Measurements from ENCODE around the gene EFNA4. TPM values are rescaled to one million over a fixed set of nuclear protein-coding genes. Genes with fewer than 3 reads are reported as not detected.
"Not testable (repeated sequence)": the region's sequence is repeated elsewhere in the genome, so short reads cannot be mapped to it uniquely, and the experiment has no call there.

The EFNA4 gene
- total RNA-seq, 1 experiment from 2014 or later, result 11.8 TPM

GRCh38 chr1:155117610-155118009 is 54.1 kb downstream of the EFNA4 start:
- no peak overlapping the region for H2BK15ac ChIP-seq (ENCODE audit: low read depth, low read length)
- H3K4me2 ChIP-seq (ENCODE audit: insufficient read depth, insufficient read length, low read length), result no peak overlapping the region
- no peak for DNase-seq
- H3K9ac ChIP-seq (ENCODE audit: extremely low read depth, insufficient read length, low read length), result no peak overlapping the region
- Mint-ChIP-seq H3K4me3 (no peak overlapping the region), H3K27ac (no peak overlapping the region), H3K9me3 (no peaks in the 10 kb centered on the region), H3K36me3 (ENCODE audit: insufficient read depth in 1 of 3, low read depth in 3 of 3) (no peaks in the 10 kb centered on the region), H3K27me3 (ENCODE audit: low read depth) (peaks cover 61% of the 10 kb centered on the region), H3K4me1 (peaks cover 0 to 4% of the 10 kb centered on the region in 2 experiments; a peak in 1 of 4 replicates)
- no peak overlapping the region for H2AFZ ChIP-seq (ENCODE audit: low read length)
- no peak overlapping the region for H2BK20ac ChIP-seq (ENCODE audit: low read depth, low read length, poor library complexity, severe bottlenecking)
- H3K27me3 ChIP-seq (ENCODE audit: insufficient read depth, low read length), result no peaks in the 10 kb centered on the region; the same call in 1 of the 2 replicates
- H3T11ph ChIP-seq (ENCODE audit: low read length), result no peak overlapping the region
- no peak overlapping the region for H3K23ac ChIP-seq (ENCODE audit: insufficient read length, low read depth, low read length)
- TF ChIP-seq CTCF (conservative IDR thresholded peaks at IDR 0.05), result no peak
- no peaks in the 10 kb centered on the region for H3K79me1 ChIP-seq (ENCODE audit: insufficient read depth, low read depth, low read length, poor library complexity, severe bottlenecking)
- H3K79me2 ChIP-seq (ENCODE audit: insufficient read depth, low read length), result no peaks in the 10 kb centered on the region
- H3K4me1 ChIP-seq (ENCODE audit: insufficient read depth, low read length), result no peaks in the 10 kb centered on the region
- no peak overlapping the region for H3K4ac ChIP-seq (ENCODE audit: low read depth, low read length)
- no peak overlapping the region for H4K5ac ChIP-seq (ENCODE audit: insufficient read length, low read depth, low read length)
- no peak overlapping the region for H2AK5ac ChIP-seq (ENCODE audit: insufficient read length, low read length)
- no peaks in the 10 kb centered on the region for H3K9me3 ChIP-seq (ENCODE audit: control insufficient read depth, low read depth, low read length)
- WGBS (ENCODE audit: extremely low coverage, insufficient read length, low lambda C conversion rate), result no CpG with 5 or more reads among the region's 4 CpGs
- no peaks in the 10 kb centered on the region for H3K23me2 ChIP-seq (ENCODE audit: insufficient read length, low read depth, low read length, poor library complexity, severe bottlenecking)
- H4K8ac ChIP-seq (replicated peaks; ENCODE audit: insufficient read length, low read depth, low read length), result no peak overlapping the region
- no peaks in the 10 kb centered on the region for H4K20me1 ChIP-seq (ENCODE audit: control insufficient read depth, insufficient read depth, insufficient read length)
- H3K14ac ChIP-seq (ENCODE audit: insufficient read depth, low read length), result no peak overlapping the region
- H2BK5ac ChIP-seq (ENCODE audit: insufficient read length, low read length), result no peak overlapping the region
- no peak overlapping the region for H2BK120ac ChIP-seq (ENCODE audit: low read depth, low read length, poor library complexity, severe bottlenecking)
- no peak overlapping the region for H2BK12ac ChIP-seq (ENCODE audit: insufficient read length, low read depth, low read length)
- H4K91ac ChIP-seq (ENCODE audit: insufficient read length, low read depth, low read length), result no peak overlapping the region
- H3K27ac ChIP-seq (ENCODE audit: insufficient read length, low read depth, low read length), result no peak overlapping the region
- no peak overlapping the region for H3K18ac ChIP-seq (ENCODE audit: insufficient read length, low read depth, low read length)
- H3K56ac ChIP-seq (ENCODE audit: insufficient read length, low read depth, low read length), result no peak overlapping the region

- not testable (repeated sequence) for H3K9ac ChIP-seq (ENCODE audit: extremely low read depth, insufficient read length, low read length); H2BK15ac ChIP-seq (ENCODE audit: low read depth, low read length); H3K18ac ChIP-seq (ENCODE audit: insufficient read length, low read depth, low read length); H3K23me2 ChIP-seq (ENCODE audit: insufficient read length, low read depth, low read length, poor library complexity, severe bottlenecking); H3T11ph ChIP-seq (ENCODE audit: low read length); H3K9me3 Mint-ChIP-seq; H3K4ac ChIP-seq (ENCODE audit: low read depth, low read length); H3K27ac Mint-ChIP-seq; DNase-seq; H3K56ac ChIP-seq (ENCODE audit: insufficient read length, low read depth, low read length); H3K27ac ChIP-seq (ENCODE audit: insufficient read length, low read depth, low read length); H3K4me2 ChIP-seq (ENCODE audit: insufficient read depth, insufficient read length, low read length); H3K4me1 Mint-ChIP-seq; H3K4me3 Mint-ChIP-seq; H3K23ac ChIP-seq (ENCODE audit: insufficient read length, low read depth, low read length); H3K14ac ChIP-seq (ENCODE audit: insufficient read depth, low read length); H4K91ac ChIP-seq (ENCODE audit: insufficient read length, low read depth, low read length); H3K4me1 ChIP-seq (ENCODE audit: insufficient read depth, low read length); H2BK5ac ChIP-seq (ENCODE audit: insufficient read length, low read length); H3K79me2 ChIP-seq (ENCODE audit: insufficient read depth, low read length); H4K5ac ChIP-seq (ENCODE audit: insufficient read length, low read depth, low read length); H3K79me1 ChIP-seq (ENCODE audit: insufficient read depth, low read depth, low read length, poor library complexity, severe bottlenecking); H2AFZ ChIP-seq (ENCODE audit: low read length); H4K20me1 ChIP-seq (ENCODE audit: control insufficient read depth, insufficient read depth, insufficient read length); H3K9me3 ChIP-seq (ENCODE audit: control insufficient read depth, low read depth, low read length); H4K8ac ChIP-seq (replicated peaks; ENCODE audit: insufficient read length, low read depth, low read length); H2BK20ac ChIP-seq (ENCODE audit: low read depth, low read length, poor library complexity, severe bottlenecking); H3K27me3 ChIP-seq (ENCODE audit: insufficient read depth, low read length); H2BK12ac ChIP-seq (ENCODE audit: insufficient read length, low read depth, low read length); H2AK5ac ChIP-seq (ENCODE audit: insufficient read length, low read length); H2BK120ac ChIP-seq (ENCODE audit: low read depth, low read length, poor library complexity, severe bottlenecking); H3K36me3 Mint-ChIP-seq (ENCODE audit: insufficient read depth in 1 of 3, low read depth in 3 of 3)
- no CpG with 5 or more reads among the region's 7 CpGs for WGBS (ENCODE audit: extremely low coverage, insufficient read length, low lambda C conversion rate)
- peaks cover 63% of the 10 kb centered on the region for H3K27me3 Mint-ChIP-seq (ENCODE audit: low read depth)
These were observed 54.5 kb downstream of the EFNA4 start for GRCh38 chr1:155118090-155118489.

Data from H9 (cell line).